ENCODE measurements around the gene CMAS. TPM values are rescaled to one million over a fixed set of nuclear protein-coding genes. Genes with fewer than 3 reads are reported as not detected.
"Not testable (repeated sequence)": the region's sequence is repeated elsewhere in the genome, so short reads cannot be mapped to it uniquely, and the experiment has no call there.

The CMAS gene
- polyA plus RNA-seq = 10 to 100 TPM; 16.3 to 33.4 (median 20.6) TPM

- no peak within 1 kb of the TSS for H3K27ac ChIP-seq (ENCODE audit: low read depth, low read length)
- WGBS, 3 donors = 0 to 1% (median 0%) methylated on average over 59 to 64 of the region's 64 CpGs
Observed at GRCh38 chr12:22046090-22046967, at the start of gene CMAS. TSS of gene CMAS (plus strand) at chr12:22046218. CDS start at chr12:22046304, 86 bp downstream.

- H3K27ac ChIP-seq (ENCODE audit: low read depth, low read length) = no peak overlapping the region
- WGBS, 3 donors = 48 to 67% (median 66%) methylated on average over 2 of the region's 2 CpGs
Observed at GRCh38 chr12:21998295-21998694, 47.7 kb upstream of the CMAS start.

- WGBS, 3 donors = 33 to 78% (median 69%) methylated on average over 1 of the region's 1 CpG
- no peak overlapping the region for H3K27ac ChIP-seq (ENCODE audit: low read depth, low read length)
Observed at GRCh38 chr12:21998782-21999181, 47.2 kb upstream of the CMAS start.

- no peak overlapping the region for H3K27ac ChIP-seq (ENCODE audit: low read depth, low read length)
- 88 to 95% (median 92%) methylated on average over 3 of the region's 3 CpGs for WGBS, 3 donors
Observed at GRCh38 chr12:22002430-22002829, 43.6 kb upstream of the CMAS start.

- not testable (repeated sequence) for H3K27ac ChIP-seq (ENCODE audit: low read depth, low read length)
- 75 to 90% (median 78%) methylated on average over 2 of the region's 2 CpGs for WGBS, 3 donors
Observed at GRCh38 chr12:22007794-22008193, 38.2 kb upstream of the CMAS start.

- WGBS, 3 donors = 94 to 97% (median 96%) methylated on average over 7 of the region's 7 CpGs
- H3K27ac ChIP-seq (ENCODE audit: low read depth, low read length) = no peak overlapping the region
Observed at GRCh38 chr12:22008196-22008595, 37.8 kb upstream of the CMAS start.

GRCh38 chr12:22014041-22014782, 31.8 kb upstream of the CMAS start:
- 65 to 69% (median 69%) methylated on average over 7 of the region's 7 CpGs for WGBS, 3 donors
- H3K27ac ChIP-seq (ENCODE audit: low read depth, low read length) = no peak overlapping the region

- 44 to 77% (median 65%) methylated on average over 7 of the region's 7 CpGs for WGBS, 3 donors
- no peak overlapping the region for H3K27ac ChIP-seq (ENCODE audit: low read depth, low read length)
Observed at GRCh38 chr12:22014783-22015144, 31.3 kb upstream of the CMAS start.

GRCh38 chr12:22016982-22017381, 29.0 kb upstream of the CMAS start:
- no peak overlapping the region for H3K27ac ChIP-seq (ENCODE audit: low read depth, low read length)

GRCh38 chr12:22018860-22019259, 27.2 kb upstream of the CMAS start:
- WGBS, 3 donors = 45 to 61% (median 54%) methylated on average over 6 of the region's 6 CpGs
- no peak overlapping the region for H3K27ac ChIP-seq (ENCODE audit: low read depth, low read length)

- not testable (repeated sequence) for H3K27ac ChIP-seq (ENCODE audit: low read depth, low read length)
Observed at GRCh38 chr12:22023489-22023888, 22.5 kb upstream of the CMAS start.

GRCh38 chr12:22029491-22029890, 16.5 kb upstream of the CMAS start:
- H3K27ac ChIP-seq (ENCODE audit: low read depth, low read length) = no peak overlapping the region
- WGBS, 3 donors = 71 to 91% (median 76%) methylated on average over 2 of the region's 2 CpGs

GRCh38 chr12:22029991-22030390, 16.0 kb upstream of the CMAS start:
- WGBS, 3 donors = 93 to 100% (median 93%) methylated on average over 1 of the region's 1 CpG
- H3K27ac ChIP-seq (ENCODE audit: low read depth, low read length) = no peak overlapping the region

GRCh38 chr12:22032732-22033131, 13.3 kb upstream of the CMAS start:
- H3K27ac ChIP-seq (ENCODE audit: low read depth, low read length) = no peak overlapping the region

GRCh38 chr12:22034709-22035506, 11.1 kb upstream of the CMAS start:
- WGBS, 3 donors = 14 to 22% (median 21%) methylated on average over 4 of the region's 4 CpGs
- H3K27ac ChIP-seq (ENCODE audit: low read depth, low read length) = no peak overlapping the region

GRCh38 chr12:22037947-22038346, 8.1 kb upstream of the CMAS start:
- WGBS, 3 donors = 63 to 71% (median 66%) methylated on average over 3 of the region's 3 CpGs
- H3K27ac ChIP-seq (ENCODE audit: low read depth, low read length) = no peak overlapping the region

GRCh38 chr12:22038734-22039133, 7.3 kb upstream of the CMAS start:
- no peak overlapping the region for H3K27ac ChIP-seq (ENCODE audit: low read depth, low read length)

- H3K27ac ChIP-seq (ENCODE audit: low read depth, low read length) = no peak overlapping the region
- 52 to 89% (median 73%) methylated on average over 4 of the region's 4 CpGs for WGBS, 3 donors
Observed at GRCh38 chr12:22039361-22039760, 6.7 kb upstream of the CMAS start.

GRCh38 chr12:22042976-22043669, 2.9 kb upstream of the CMAS start:
- WGBS, 3 donors = 79 to 87% (median 86%) methylated on average over 9 of the region's 9 CpGs
- no peak overlapping the region for H3K27ac ChIP-seq (ENCODE audit: low read depth, low read length)
